Uterus (tissue), 2 donors: ENCODE data around the gene PCDHA2.

Experiments
- POLR2A ChIP-seq, 2 donors: fragments of 450-650 bp; IDR thresholded peaks; one replicate each; pipeline ENCODE4 v1.6.1; 2016; ENCODE audit warnings: antibody characterized with exemption in 2 of 2, mild to moderate bottlenecking in 1 of 2, moderate library complexity in 1 of 2
- TF ChIP-seq, protein P1 (sequence below), 4 experiments: fragments of 200-600 bp in 2 of 4; fragments of 450-650 bp in 2 of 4; sonication (generic) in 2 of 4; IDR thresholded peaks; one replicate each; pipeline ENCODE4 v1.5.1; 2016 to 2019; ENCODE audit warnings: antibody characterized with exemption in 4 of 4, mild to moderate bottlenecking in 2 of 4, moderate library complexity in 1 of 4

- TF ChIP-seq, protein P1, sequence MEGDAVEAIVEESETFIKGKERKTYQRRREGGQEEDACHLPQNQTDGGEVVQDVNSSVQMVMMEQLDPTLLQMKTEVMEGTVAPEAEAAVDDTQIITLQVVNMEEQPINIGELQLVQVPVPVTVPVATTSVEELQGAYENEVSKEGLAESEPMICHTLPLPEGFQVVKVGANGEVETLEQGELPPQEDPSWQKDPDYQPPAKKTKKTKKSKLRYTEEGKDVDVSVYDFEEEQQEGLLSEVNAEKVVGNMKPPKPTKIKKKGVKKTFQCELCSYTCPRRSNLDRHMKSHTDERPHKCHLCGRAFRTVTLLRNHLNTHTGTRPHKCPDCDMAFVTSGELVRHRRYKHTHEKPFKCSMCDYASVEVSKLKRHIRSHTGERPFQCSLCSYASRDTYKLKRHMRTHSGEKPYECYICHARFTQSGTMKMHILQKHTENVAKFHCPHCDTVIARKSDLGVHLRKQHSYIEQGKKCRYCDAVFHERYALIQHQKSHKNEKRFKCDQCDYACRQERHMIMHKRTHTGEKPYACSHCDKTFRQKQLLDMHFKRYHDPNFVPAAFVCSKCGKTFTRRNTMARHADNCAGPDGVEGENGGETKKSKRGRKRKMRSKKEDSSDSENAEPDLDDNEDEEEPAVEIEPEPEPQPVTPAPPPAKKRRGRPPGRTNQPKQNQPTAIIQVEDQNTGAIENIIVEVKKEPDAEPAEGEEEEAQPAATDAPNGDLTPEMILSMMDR (IDR thresholded peaks at IDR 0.05) = peak in 2 of 4 experiments; percentile 8 to 27
- no peak for TF ChIP-seq POLR2A (IDR thresholded peaks at IDR 0.05)
Observed at GRCh38 chr5:140801494-140801841, 6.8 kb downstream of the PCDHA2 start.
